CD4-positive, alpha-beta T cell treated with Interleukin-17A for 1 hour (primary cell): ENCODE data around the gene JUP.

Experiments
- DNase-seq: peaks from one replicate; pipeline ENCODE4 v3.0.0-alpha.2; 2020

Gene JUP

GRCh38 chr17:41806685-41807445 lies 20.4 kb upstream of the JUP start:
- DNase-seq = no peak

DNA sequence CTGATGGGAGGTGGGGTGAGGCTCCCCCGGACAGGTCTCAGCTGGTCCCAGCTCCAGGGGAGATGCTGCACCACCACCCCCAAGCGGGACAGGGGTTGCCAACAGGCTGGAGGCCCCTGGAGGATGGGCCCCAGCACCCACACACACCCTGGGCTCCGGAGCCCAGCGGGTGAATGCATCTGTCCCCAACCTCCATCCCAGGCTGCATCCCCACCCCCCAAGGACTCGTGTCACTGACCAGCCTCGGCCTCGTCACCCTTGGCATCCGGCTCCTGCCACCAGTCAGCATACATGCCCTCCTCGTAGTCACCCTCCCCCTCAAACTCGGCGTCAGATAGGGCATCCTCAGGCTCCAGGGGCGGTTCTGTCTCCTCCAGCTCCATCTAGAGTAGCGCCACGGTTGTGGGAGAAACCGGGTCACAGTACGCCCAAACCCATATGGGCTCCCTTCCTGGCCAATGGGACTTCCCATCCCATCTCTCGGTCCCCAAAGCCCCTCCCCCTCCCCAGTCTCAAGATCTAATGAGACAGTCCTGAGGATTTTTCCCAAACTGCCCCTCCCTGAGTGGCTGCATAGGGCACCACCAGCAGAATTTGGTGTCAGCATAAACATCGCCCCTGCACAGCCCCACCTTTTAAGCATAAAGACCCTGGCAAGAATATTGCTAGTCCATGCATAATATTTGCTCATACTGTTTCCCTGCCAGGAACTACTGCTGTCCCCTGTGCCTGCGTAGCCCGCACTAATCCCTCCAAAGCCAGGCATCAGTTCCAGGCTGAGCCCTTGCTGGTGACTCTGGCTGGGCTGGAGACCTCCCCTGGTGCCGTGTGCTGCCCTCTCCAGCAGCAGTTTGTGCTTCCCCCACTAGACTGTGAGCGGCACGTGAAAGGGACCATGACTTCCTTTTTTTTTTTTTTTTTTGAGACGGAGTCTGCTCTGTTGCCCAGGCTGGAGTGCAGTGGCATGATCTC lies 16.8 kb upstream of the JUP start:
- DNase-seq = no peak

- peak; percentile 72 for DNase-seq
Observed at GRCh38 chr17:41801374-41802271, 15.1 kb upstream of the JUP start.

DNA sequence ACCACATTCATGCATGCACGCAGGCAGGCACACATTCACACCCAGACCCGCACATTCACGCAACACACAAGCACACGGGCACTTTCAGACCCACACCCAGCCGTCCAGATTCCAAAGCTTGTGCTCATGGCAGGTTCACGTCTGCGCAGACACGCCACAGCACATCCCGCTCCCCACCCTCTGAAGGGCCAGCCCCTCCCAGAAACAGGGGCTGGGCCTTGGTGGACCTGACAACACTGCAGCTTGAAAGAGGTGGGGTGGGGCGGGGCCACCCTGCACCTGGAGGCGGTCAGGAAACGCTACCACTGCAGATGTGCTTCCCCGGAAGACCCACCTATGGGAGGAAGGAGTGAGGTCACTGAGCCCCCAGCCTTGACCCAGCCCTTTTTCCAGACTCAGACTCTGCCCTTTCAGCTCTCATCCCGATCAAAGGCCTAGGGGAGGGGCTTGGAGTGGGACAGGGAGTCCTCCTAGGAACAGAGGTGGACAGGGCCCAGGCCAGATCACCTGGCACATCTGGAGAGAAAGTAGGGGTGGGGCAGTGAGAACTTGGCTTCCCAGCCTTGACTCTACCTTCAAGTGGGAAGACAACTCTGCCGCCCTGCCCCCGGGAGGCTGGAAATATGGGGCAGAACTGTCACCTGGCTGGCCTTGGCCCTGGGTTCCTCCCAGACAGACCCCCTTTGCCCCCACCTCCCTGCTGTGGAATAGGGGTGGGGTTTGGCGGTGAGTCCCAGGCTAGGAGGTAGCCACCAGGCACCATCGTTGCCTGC lies 14.3 kb upstream of the JUP start:
- DNase-seq = peak; percentile 11

GRCh38 chr17:41799366-41799765 lies 12.9 kb upstream of the JUP start:
- DNase-seq = no peak

- no peak for DNase-seq
Observed at GRCh38 chr17:41797377-41797776, 10.9 kb upstream of the JUP start.

DNA sequence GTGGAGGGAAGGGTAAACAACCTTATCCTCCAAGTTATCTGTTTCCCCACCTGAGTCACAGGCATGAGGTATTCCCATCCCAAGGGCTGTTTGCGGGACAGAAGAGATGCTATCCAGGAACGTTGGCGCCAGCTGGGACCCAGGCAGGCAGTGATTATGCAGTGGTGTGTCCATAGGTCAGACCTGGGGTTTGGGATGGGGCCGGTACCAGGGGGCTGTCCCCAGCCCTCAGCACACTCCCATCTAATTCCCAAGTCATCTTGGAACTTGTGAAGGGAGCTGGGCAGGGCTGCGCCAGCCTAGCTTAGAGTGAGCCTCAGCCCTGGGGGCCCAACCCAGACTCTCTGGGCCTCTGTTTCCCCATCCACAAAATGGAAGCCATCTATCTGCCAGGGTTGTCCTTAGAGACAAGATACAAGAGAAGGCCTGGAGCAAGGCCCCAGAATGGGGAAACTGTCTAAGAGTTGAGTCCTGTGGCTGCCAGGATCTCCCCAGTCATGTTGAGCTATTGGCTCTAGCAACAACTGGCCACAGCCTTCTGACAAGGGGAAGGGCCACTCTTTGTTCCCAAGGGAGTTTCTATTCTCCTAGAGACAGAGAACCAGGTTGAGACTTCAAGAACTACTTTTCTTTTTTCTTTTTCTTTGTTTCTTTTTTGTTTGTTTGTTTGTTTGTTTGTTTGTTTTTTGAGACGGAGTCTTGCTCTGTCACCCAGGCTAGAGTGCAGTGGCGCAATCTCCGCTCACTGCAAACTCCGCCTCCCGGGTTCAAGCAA lies 9.8 kb upstream of the JUP start:
- no peak for DNase-seq

DNA sequence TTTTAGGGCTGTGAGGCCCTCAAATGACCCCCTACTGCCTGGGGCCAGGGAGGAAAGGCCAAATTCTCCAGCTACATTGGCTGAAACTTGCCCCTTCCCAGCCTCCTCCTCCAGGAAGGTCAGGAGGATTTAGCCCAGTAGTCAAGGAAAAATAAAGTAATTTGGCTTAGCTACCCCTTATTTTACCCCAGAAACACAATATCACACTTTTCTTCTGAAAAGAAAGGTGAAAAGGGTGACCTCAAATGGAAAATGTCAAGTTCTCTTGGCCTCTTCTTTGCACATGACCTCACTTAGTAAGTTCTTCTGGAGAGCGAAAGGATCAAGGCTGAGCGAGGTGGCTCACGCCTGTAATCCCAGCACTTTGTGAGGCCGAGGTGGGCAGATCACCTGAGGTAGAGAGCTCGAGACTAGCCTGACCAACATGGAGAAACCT lies 8.0 kb upstream of the JUP start:
- no peak for DNase-seq

- DNase-seq = no peak
Observed at GRCh38 chr17:41793784-41794539, 7.5 kb upstream of the JUP start.

GRCh38 chr17:41792845-41793783 lies 6.6 kb upstream of the JUP start:
- DNase-seq = no peak

- no peak for DNase-seq
Observed at GRCh38 chr17:41787021-41787418, 509 bp upstream of the JUP start.

DNA sequence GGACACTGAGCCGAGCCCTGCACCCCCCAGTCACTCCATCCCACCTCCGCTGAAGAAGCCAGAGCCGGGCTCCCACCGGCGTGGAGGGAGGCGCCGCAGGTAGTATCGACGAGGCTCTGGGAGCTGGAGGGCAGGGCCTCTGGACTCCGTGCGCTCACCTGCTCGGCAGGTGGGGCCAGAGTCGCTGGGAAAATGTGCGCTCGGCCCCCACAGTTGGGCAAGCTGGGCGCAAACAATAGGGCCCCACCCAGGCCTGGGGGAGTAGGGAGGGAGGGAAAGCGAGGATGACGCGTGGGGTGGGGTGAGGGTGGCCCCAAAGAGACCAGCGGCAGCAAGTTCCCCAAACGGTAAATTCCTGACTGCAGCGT lies 668 bp downstream of the JUP start:
- peak; percentile 8 for DNase-seq

GRCh38 chr17:41785091-41785858 lies 1.2 kb downstream of the JUP start:
- no peak for DNase-seq

DNA sequence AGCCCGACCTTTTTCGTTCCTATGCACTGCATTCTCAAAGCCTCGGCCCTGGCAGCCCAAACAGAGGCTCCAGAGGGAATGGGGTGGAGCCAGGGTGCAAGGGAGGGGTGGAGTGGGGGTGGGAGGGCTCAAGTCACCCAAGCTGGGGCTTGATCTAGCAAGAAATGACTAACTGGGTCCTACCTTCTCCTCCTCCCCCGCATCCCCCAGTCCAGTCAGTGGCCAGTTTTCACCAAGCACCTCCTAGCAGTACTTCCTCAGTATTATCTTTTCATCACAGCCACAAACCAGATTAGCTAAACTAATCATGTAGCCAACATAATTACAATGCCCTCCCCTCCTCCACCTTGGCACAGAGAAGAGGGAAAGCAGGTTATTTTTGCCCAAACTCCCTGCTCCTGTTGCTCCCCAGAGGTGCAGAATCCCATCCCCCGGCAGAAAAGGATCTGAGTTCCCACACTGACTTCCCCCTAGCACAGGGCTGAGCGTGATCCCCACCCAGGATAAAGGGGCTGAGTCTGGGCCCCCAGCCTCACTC lies 2.2 kb downstream of the JUP start:
- no peak for DNase-seq

DNA sequence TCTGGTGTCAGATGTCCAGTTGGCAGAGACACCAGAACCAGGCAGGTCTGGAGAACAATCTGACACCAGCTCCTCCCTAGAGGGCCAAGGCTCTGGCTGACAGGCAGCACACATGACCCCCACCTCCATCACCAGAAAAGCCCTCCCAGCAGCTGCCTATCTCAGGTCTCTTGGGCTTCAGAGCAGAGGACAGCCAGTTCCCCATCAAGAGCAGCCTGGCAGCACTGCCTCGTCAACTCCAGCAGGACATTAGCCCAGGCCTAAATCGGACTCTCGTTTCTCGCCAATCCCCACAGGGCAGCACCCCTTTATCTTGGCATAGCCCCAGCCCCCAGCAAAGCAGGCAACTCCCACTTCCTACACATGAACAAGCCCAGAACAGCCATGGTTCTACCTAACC lies 4.4 kb downstream of the JUP start:
- no peak for DNase-seq

- DNase-seq = no peak
Observed at GRCh38 chr17:41781404-41782110, 5.0 kb downstream of the JUP start.

- DNase-seq = no peak
Observed at GRCh38 chr17:41779954-41780353, 6.6 kb downstream of the JUP start.
